ENCODE data around the gene ADGRD2. TPM values are rescaled to one million over a fixed set of nuclear protein-coding genes. Genes with fewer than 3 reads are reported as not detected.

Gene ADGRD2
- total RNA-seq, 2 donors from 2014 or later, result not detected

- H3K4me3 ChIP-seq, result no peak overlapping the region
- TF ChIP-seq CTCF (IDR thresholded peaks at IDR 0.05), result no peak
- H3K4me1 ChIP-seq, result peaks cover 4% of the 10 kb centered on the region
- H3K9me3 ChIP-seq, result no peaks in the 10 kb centered on the region
- H3K9ac ChIP-seq (ENCODE audit: low read depth in 2 of 2, low read length in 2 of 2), result no peak overlapping the region
- H3K36me3 ChIP-seq, result no peaks in the 10 kb centered on the region
- no peak for DNase-seq
- intact Hi-C loops (cut with DNase I), result no loop called here
- peaks cover 44% of the 10 kb centered on the region for H3K27me3 ChIP-seq
- no peak overlapping the region for H3K27ac ChIP-seq
Observed at GRCh38 chr9:124505901-124506346, 55.7 kb downstream of the ADGRD2 start.

- Histone ChIP-seq H3K9ac (ENCODE audit: low read depth in 2 of 2, low read length in 2 of 2) (no peak overlapping the region), H3K4me3 (no peak overlapping the region), H3K36me3 (no peaks in the 10 kb centered on the region), H3K9me3 (no peaks in the 10 kb centered on the region), H3K4me1 (peaks cover 4% of the 10 kb centered on the region), H3K27me3 (peaks cover 42% of the 10 kb centered on the region), H3K27ac (no peak overlapping the region)
- intact Hi-C loops (cut with DNase I), result no loop called here
- TF ChIP-seq CTCF (IDR thresholded peaks at IDR 0.05), result no peak
- DNase-seq, result no peak
Observed at GRCh38 chr9:124506433-124506832, 56.2 kb downstream of the ADGRD2 start.

DNA sequence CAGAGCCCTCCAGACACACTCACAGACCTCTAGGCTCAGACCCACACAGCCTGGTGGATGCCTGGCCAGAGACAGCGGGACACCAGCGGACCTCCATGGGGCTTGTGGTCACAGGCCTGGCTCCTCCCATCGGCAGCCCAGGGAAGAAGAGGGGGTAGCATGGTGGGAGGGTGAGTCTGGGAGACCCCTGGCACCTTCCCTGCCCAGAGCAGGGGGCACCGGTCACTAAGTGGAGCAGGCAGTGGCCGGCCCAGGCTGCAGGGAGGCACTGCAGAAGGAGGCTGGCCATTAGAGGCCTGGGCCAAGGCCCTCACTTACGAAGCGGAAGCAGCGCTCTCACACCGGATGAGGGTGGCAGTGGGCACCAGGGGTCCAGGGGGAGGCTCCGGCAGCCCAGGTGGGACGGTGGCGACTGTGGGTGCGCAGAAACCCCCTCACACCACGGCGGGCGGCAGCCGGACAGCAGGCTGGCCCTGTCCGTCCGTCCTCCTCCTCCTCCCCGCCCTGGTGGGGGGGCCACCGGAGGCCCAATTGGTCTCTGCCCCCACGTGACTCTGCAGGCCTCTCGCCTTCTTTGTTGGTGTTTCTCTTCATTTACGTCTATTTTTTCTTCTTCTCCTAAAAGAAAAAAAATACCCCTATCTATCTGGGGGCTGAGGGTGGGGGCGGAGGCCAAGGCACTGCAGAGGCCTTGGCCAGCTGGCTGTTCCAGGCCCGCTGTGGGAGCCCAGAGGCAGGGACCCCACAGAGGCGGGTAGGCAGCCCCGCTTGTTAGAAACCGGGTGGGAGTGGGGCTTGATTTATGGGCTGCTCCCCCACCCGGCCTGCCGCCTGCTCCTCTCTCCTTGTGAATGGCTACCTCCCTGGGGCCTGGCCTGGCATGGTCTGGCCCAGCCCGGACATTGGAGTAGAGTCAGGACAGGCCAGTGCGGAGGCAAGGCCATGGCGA is 57.0 kb downstream of the ADGRD2 start, which contains the start of gene NR5A1:
NR5A1 (minus strand) TSS at position 469 of the 949 bp plus-strand sequence. CDS start 4,004 bp downstream, outside the sequence.
- Histone ChIP-seq H3K9ac (ENCODE audit: low read depth in 2 of 2, low read length in 2 of 2) (no peak within 1 kb of the TSS), H3K9me3 (no peaks in the 10 kb centered on the region), H3K36me3 (no peaks in the 10 kb centered on the region), H3K27ac (no peak within 1 kb of the TSS), H3K4me3 (no peak within 1 kb of the TSS), H3K4me1 (peaks cover 4% of the 10 kb centered on the region), H3K27me3 (peaks cover 34% of the 10 kb centered on the region)
- DNase-seq, result no peak
- no peak for TF ChIP-seq CTCF (IDR thresholded peaks at IDR 0.05)
- intact Hi-C loops (cut with DNase I), result no loop called here

DNA sequence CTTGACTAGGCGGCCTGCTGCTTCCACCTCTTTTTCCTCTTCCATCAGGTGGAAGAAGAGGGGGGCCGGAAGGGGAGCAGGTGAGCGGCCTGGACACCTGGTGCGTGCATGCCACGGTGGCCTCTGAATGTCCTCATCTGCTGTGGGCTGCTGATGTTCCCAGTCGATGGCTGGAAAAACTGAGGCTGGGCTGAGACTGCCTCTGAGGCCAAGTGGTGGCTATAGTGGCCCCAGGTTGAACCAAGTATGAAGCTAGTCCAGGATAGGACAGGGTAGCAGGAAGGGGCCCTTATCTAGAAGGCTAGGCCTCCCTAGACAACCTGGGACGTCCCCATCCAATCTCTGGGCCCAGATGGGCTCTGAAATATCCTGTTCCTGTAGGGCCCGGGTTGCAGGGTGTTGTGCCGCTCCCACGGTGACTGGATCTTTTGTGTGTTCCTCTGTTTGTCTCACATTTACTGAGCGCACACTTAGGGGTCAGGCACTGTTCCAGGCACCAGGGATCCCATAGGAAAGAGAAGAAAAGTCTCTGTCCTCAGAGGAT is 57.7 kb downstream of the ADGRD2 start:
- Histone ChIP-seq H3K27me3 (peaks cover 27% of the 10 kb centered on the region), H3K27ac (no peak overlapping the region), H3K9ac (ENCODE audit: low read depth in 2 of 2, low read length in 2 of 2) (no peak overlapping the region), H3K36me3 (no peaks in the 10 kb centered on the region), H3K9me3 (no peaks in the 10 kb centered on the region), H3K4me3 (no peak overlapping the region), H3K4me1 (peaks cover 4% of the 10 kb centered on the region)
- TF ChIP-seq CTCF (IDR thresholded peaks at IDR 0.05), result no peak
- intact Hi-C loops (cut with DNase I), result no loop called here
- DNase-seq, result no peak

- H3K4me3 ChIP-seq, result no peak overlapping the region
- H3K36me3 ChIP-seq, result no peaks in the 10 kb centered on the region
- H3K27me3 ChIP-seq, result peaks cover 2% of the 10 kb centered on the region
- H3K9me3 ChIP-seq, result no peaks in the 10 kb centered on the region
- no peak for TF ChIP-seq CTCF (IDR thresholded peaks at IDR 0.05)
- H3K9ac ChIP-seq (ENCODE audit: low read depth in 2 of 2, low read length in 2 of 2), result no peak overlapping the region
- intact Hi-C loops (cut with DNase I), result no loop called here
- no peak overlapping the region for H3K27ac ChIP-seq
- H3K4me1 ChIP-seq, result no peaks in the 10 kb centered on the region
- DNase-seq, result no peak
Observed at GRCh38 chr9:124510650-124511425, 60.6 kb downstream of the ADGRD2 start.

Measured in colonic mucosa (tissue), 4 donors.